Measurements from ENCODE around the gene ZCCHC8. TPM values are rescaled to one million over a fixed set of nuclear protein-coding genes. Genes with fewer than 3 reads are reported as not detected.
A peak's percentile ranks its signal among the peaks of the same experiment; 100 is the strongest.
"Not testable (repeated sequence)": the region's sequence is repeated elsewhere in the genome, so short reads cannot be mapped to it uniquely, and the experiment has no call there.

ZCCHC8 gene
- total RNA-seq, 1 donor from 2014 or later: 9.0 TPM

DNA sequence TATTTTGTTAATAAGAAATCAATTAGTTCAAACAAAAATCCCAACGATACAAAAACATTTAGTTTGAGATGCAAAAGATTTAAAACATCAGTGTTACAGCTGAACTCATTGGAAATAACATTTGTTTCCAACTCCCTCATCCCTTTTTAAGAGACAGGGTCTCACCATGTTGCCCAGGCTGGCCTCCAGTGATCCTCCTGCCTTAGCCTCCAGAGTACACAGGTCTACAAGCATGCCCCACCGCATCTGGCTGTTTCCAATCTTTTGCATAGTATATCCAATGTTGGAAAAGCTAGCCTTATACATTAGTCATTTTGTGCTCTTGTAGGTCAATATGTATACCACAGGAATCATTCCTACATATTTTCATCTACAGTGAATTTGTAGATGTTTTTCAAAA is 14.5 kb upstream of the ZCCHC8 start:
- DNase-seq (no peak), ATAC-seq (no peak)
- intact Hi-C loops (cut with micrococcal nuclease): no loop called here

DNA sequence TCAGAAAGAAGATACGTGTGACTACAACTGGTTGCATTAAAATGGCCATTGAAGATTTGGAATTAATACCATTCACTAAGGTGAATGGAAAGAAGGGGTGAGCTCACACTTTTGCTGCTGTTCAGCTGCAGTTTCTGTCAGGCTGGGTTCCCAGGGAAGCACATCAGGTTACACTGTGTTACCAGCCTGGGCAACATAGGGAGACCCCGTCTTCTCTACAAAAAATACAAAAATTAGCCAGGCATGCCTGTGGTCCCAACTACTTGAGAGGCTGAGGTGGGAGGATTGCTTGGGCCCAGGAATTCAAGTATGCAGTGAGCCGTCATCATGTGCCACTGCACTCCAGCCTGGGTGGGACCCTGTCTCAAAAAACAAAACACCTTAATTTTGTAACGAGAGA is 12.9 kb upstream of the ZCCHC8 start:
- DNase-seq (no peak), ATAC-seq (no peak)
- intact Hi-C loops (cut with micrococcal nuclease): no loop called here

DNA sequence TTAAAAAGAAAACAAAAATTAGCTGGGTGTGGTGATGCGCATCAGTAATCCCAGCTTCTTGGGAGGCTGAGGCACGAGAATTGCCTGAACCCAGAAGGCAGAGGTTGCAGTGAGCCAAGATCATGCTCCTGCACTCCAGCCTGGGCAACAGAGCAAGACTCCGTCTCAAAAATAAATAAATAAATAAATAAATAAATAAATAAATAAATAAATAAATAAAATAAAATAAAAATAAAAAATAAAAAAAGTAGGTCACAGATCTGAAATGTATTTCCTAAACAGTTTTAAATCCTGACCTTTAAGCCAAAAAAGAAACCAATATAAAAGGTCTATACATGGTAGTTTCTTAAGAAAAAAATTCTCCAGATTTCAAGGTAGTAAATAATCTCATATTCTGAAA is 12.3 kb upstream of the ZCCHC8 start:
- intact Hi-C loops (cut with micrococcal nuclease); DNase-seq; ATAC-seq: not testable (repeated sequence)

- DNase-seq (no peak), ATAC-seq (peak; percentile 73)
- intact Hi-C loops (cut with micrococcal nuclease): no loop called here
Observed at GRCh38 chr12:122508163-122508562, 7.4 kb upstream of the ZCCHC8 start.

- ATAC-seq (no peak), DNase-seq (no peak)
- intact Hi-C loops (cut with micrococcal nuclease): no loop called here
Observed at GRCh38 chr12:122506393-122506938, 5.7 kb upstream of the ZCCHC8 start.

DNA sequence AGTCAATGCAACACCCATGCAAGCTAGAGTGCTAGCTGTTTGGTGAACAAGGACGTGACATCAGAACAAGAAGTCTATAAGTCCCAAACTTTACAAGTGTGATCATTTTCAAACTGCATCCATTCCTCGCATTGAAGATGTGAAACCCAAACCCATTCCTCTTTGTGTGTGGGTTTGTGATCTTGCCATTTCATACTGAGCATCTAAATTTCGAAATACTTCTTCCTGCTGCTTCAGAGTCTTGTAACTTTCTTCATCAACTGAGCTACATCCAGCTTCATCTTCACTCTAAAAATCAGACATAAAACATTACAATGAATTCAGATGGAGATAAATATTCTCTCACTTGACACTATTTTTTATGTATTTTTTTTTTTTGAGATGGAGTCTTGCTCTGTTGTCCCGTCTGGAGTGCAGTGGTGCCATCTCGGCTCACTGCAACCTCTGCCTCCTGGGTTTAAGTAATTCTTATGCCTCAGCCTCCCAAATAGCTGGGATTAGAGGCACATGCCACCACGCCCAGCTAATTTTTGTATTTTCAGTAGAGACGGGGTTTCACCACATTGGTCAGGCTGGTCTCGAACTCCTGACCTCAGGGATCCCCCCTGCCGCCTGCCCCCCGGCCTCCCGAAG is 4.8 kb upstream of the ZCCHC8 start:
- no peak for ATAC-seq
- intact Hi-C loops (cut with micrococcal nuclease): no loop called here
- DNase-seq: no peak

- no peak for DNase-seq
- intact Hi-C loops (cut with micrococcal nuclease): no loop called here
- ATAC-seq: no peak
Observed at GRCh38 chr12:122503783-122504590, 3.3 kb upstream of the ZCCHC8 start.

DNA sequence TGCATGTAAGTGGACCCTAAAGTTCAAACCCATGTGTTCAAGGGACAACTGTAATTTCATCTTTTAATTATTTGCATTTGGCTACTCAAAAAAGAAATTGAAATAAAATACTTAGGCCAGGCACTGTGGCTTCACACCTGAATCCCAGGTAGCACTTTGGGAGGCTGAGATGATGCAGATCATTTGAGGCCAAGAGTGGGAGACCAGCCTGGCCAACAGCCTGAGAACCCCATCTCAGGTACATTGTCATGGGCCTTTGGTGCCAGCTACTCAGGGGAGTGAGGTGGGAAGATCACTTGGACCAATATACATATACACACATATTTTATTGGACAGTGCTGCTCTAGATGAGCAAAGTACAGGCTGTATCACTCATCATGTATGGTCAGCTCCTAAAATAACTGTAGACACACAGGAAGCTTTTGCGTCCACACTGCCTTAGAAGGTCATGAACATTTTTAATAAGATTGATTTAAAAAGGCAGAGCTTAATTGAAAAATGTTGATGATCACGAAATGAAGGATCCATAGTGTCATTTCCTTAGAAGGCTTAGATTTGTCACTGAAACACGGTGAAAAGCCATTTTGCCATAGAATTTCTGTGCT is 2.5 kb upstream of the ZCCHC8 start:
- intact Hi-C loops (cut with micrococcal nuclease): no loop called here
- DNase-seq (no peak), ATAC-seq (no peak)

- DNase-seq: no peak
- intact Hi-C loops (cut with micrococcal nuclease): no loop called here
- ATAC-seq: no peak
Observed at GRCh38 chr12:122501489-122501989, 807 bp upstream of the ZCCHC8 start.

- intact Hi-C loops (cut with micrococcal nuclease): no loop called here
- peak; percentile 65 for ATAC-seq
- peak; percentile 69 for DNase-seq
Observed at GRCh38 chr12:122499991-122500684, 594 bp downstream of the ZCCHC8 start.

- intact Hi-C loops (cut with micrococcal nuclease): no loop called here
- ATAC-seq (no peak), DNase-seq (no peak)
Observed at GRCh38 chr12:122495258-122495657, 5.5 kb downstream of the ZCCHC8 start.

- DNase-seq; intact Hi-C loops (cut with micrococcal nuclease); ATAC-seq: not testable (repeated sequence)
Observed at GRCh38 chr12:122493222-122493621, 7.5 kb downstream of the ZCCHC8 start.

GRCh38 chr12:122491991-122492390 is 8.7 kb downstream of the ZCCHC8 start:
- DNase-seq: no peak
- intact Hi-C loops (cut with micrococcal nuclease): no loop called here
- ATAC-seq: no peak

GRCh38 chr12:122489038-122489437 is 11.7 kb downstream of the ZCCHC8 start:
- ATAC-seq (no peak), DNase-seq (no peak)
- intact Hi-C loops (cut with micrococcal nuclease): no loop called here

- DNase-seq; intact Hi-C loops (cut with micrococcal nuclease); ATAC-seq: not testable (repeated sequence)
Observed at GRCh38 chr12:122487807-122488206, 12.9 kb downstream of the ZCCHC8 start.

GRCh38 chr12:122486805-122487426 is 13.8 kb downstream of the ZCCHC8 start:
- intact Hi-C loops (cut with micrococcal nuclease): no loop called here
- ATAC-seq: no peak

GRCh38 chr12:122486360-122486759 is 14.4 kb downstream of the ZCCHC8 start:
- ATAC-seq; DNase-seq; intact Hi-C loops (cut with micrococcal nuclease): not testable (repeated sequence)

More at GRCh38 chr12:122486805-122487426, 13.8 kb downstream of the ZCCHC8 start:
- no peak for DNase-seq

GRCh38 chr12:122484385-122484784 is 16.3 kb downstream of the ZCCHC8 start:
- intact Hi-C loops (cut with micrococcal nuclease); ATAC-seq; DNase-seq: not testable (repeated sequence)

- intact Hi-C loops (cut with micrococcal nuclease): no loop called here
- ATAC-seq: no peak
- DNase-seq: no peak
Observed at GRCh38 chr12:122483969-122484368, 16.8 kb downstream of the ZCCHC8 start.

Measured in left ventricle myocardium superior (tissue), 1 donor.